GM18505 (cell line): ENCODE data around the gene RPS6KA1.
"Not testable (repeated sequence)": the region's sequence is repeated elsewhere in the genome, so short reads cannot be mapped to it uniquely, and the experiment has no call there.

ENCODE experiments used
- ATAC-seq: cut with Tn5 transposase; IDR thresholded peaks from one replicate; pipeline ENCODE4 v1.9.1; 2021; ENCODE audit not compliant: unreplicated experiment
- POLR2A ChIP-seq: IDR thresholded peaks from 4 replicates; pipeline ENCODE4 v1.6.1; 2011; ENCODE audit warnings: borderline replicate concordance; ENCODE audit not compliant: insufficient read depth, insufficient read length; ENCODE audit errors: extremely low read depth

RPS6KA1 gene

GRCh38 chr1:26582836-26583460 lies 53.4 kb downstream of the RPS6KA1 start:
- no peak for ATAC-seq

GRCh38 chr1:26583646-26584485 lies 54.3 kb downstream of the RPS6KA1 start:
- no peak for ATAC-seq
- no peak for TF ChIP-seq POLR2A

More at GRCh38 chr1:26582836-26583460, 53.4 kb downstream of the RPS6KA1 start:
- TF ChIP-seq POLR2A = no peak

DNA sequence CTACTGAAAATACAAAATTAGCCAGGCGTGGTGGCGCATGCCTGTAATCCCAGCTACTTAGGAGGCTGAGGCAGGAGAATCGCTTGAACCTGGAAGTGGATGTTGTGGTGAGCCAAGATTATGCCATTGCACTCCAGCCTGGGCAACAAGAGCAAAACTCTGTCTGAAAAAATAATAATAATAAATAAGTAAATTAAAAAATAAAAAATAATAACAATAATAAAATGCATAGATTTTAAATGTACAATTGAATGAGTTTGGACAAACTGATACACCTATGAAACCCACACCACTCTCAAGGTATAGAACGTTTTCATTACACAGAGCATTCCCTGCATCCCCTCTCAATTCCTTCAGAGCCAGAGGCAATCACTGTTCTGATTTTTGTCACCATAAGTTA lies 55.0 kb downstream of the RPS6KA1 start:
- ATAC-seq = not testable (repeated sequence)

DNA sequence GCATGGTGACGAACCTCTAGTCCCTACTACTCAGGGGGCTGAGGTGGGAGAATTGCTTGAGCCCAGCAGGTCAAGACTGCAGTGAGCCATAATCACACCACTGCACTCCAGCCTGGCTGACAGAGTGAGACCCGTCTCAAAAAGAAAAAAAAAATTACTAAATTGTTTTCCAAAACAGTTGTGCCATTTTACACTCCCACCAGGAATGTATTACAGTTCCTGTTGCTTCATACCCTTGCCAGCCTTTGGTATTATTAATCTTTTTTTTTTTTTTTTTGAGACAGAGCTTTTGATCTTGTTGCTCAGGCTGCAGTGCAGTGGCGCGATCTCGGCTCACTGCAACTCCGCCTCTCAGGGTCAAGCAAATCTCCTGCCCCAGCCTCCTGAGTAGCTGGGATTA lies 55.9 kb downstream of the RPS6KA1 start:
- no peak for TF ChIP-seq POLR2A
- ATAC-seq = no peak

DNA sequence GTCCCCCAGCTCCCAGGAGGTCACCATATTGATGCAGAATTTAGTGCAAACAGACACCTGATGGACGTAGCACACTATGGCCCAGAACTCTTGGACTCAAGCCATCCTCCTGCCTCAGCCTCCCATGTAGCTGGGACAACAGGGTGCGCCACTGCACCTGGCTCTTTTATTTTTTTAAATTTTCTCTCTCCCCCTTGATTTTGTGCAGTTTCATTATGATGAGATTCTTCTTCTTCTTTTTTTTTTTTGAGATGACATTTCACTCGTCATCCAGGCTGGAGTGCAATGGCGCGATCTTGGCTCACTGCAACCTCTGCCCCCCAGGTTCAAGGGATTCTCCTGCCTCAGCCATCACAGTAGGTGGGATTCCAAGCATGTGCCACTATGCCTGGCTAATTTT lies 63.8 kb downstream of the RPS6KA1 start:
- ATAC-seq = no peak
- no peak for TF ChIP-seq POLR2A

GRCh38 chr1:26594593-26594992 lies 65.0 kb downstream of the RPS6KA1 start:
- ATAC-seq = not testable (repeated sequence)

- no peak for TF ChIP-seq POLR2A
- ATAC-seq = no peak
Observed at GRCh38 chr1:26597629-26598039, 68.1 kb downstream of the RPS6KA1 start.

GRCh38 chr1:26598890-26599289 lies 69.3 kb downstream of the RPS6KA1 start:
- no peak for TF ChIP-seq POLR2A

GRCh38 chr1:26602378-26602959 lies 72.9 kb downstream of the RPS6KA1 start:
- TF ChIP-seq POLR2A = no peak
- no peak for ATAC-seq

More at GRCh38 chr1:26598890-26599289, 69.3 kb downstream of the RPS6KA1 start:
- no peak for ATAC-seq

DNA sequence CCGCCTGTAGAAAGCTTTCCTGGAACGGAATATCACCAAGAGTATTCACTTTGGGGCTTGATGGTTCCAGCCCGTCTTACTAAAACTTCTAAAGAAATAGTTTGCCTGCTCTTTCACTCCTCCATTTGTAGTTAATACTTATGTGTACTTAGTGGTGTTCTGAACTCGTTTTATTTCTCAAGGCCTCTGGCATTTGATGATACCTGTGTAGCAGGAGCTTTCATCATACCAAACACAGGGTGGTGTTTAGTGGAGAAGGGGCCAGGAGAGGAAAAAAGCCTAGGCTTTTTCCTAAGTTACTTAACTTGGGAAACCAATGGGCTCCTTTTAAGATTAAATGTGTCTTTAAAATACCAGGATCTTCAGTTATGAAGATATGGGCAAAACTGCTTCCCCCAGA lies 74.3 kb downstream of the RPS6KA1 start:
- TF ChIP-seq POLR2A = no peak
- no peak for ATAC-seq

DNA sequence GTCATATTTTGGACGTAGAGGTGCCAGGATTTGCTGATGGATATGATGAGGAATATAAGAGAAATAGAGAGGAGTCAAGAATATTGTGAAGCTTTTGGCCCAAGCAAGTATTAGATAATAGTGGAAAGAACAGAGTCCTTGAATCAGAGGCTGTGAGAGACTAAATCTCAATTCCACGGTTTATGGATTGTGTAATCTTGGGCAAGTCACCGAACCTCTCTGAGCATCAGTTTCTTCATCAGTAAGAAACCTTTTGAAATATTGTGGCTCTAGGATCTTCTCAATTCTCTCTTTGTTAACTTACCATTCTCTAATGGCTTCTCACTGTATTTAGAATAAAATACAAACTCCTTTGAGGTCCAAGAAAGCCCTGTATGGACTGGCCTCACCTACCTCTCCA lies 77.6 kb downstream of the RPS6KA1 start:
- TF ChIP-seq POLR2A = no peak
- no peak for ATAC-seq

- TF ChIP-seq POLR2A = no peak
- ATAC-seq = no peak
Observed at GRCh38 chr1:26608895-26609294, 79.3 kb downstream of the RPS6KA1 start.

DNA sequence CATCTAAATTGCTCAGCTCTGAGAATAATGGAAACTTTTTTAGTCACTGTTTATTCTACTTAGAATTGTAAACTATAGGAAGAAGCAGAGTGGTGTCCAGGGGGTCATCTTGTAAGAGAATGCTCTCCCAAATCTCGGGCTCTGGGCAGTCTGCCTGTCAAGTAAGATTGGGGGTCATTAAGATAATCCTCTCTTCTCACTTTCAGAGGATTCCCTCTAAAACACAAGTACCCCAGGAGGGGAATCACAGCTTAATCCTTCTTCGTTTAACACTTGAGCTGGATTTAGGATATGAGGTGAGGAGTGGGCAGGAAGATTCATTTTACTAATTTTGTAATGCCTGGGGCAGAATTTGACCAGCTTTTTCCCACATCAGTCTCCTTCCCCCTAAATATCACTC lies 81.2 kb downstream of the RPS6KA1 start:
- no peak for ATAC-seq
- TF ChIP-seq POLR2A = no peak

DNA sequence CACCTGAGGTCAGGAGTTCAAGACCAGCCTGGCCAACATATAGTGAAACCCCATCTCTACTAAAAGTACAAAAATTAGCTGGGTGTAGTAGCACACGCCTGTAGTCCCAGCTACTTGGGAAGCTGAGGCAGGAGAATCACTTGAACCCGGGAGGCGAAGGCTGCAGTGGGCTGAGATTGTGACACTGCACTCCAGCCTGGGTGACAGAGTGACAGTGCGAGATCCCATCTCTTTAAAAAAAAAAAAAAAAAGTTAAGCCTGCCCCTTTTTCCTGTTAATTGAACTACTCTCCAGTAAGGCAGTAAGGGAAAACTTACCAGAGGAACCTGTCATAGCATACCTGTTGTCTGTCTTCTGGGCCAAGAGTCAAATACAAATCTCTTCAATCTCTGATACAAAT lies 83.1 kb downstream of the RPS6KA1 start:
- not testable (repeated sequence) for ATAC-seq
